Measurements from ENCODE around the gene F5.
A peak's percentile ranks its signal among the peaks of the same experiment; 100 is the strongest.

The F5 gene

GRCh38 chr1:169550294-169550693 is 36.0 kb downstream of the F5 start:
- Histone ChIP-seq H3K9ac (ENCODE audit: low read length) (no peak overlapping the region), H3K27ac (ENCODE audit: low read depth, low read length) (no peak overlapping the region), H3K36me3 (ENCODE audit: low read length) (no peaks in the 10 kb centered on the region), H4K20me1 (ENCODE audit: low read depth, low read length) (no peaks in the 10 kb centered on the region), H3K4me2 (ENCODE audit: low read depth, low read length, poor library complexity, severe bottlenecking) (no peak overlapping the region), H3K27me3 (ENCODE audit: low read length) (no peaks in the 10 kb centered on the region), H3K9me2 (replicated peaks; ENCODE audit: insufficient read depth, low read length) (no peaks in the 10 kb centered on the region), H3K9me3 (ENCODE audit: insufficient read depth, low read length) (no peaks in the 10 kb centered on the region), H3K79me2 (ENCODE audit: insufficient read depth, low read length) (no peaks in the 10 kb centered on the region), H3K4me3 (ENCODE audit: insufficient read depth, low read length, poor library complexity, severe bottlenecking) (no peak overlapping the region), H2AFZ (ENCODE audit: low read depth, low read length, severe bottlenecking) (no peak overlapping the region), H3F3A (ENCODE audit: insufficient read depth) (no peaks in the 10 kb centered on the region)
- TF ChIP-seq CTCF (IDR thresholded peaks at IDR 0.05; ENCODE audit: insufficient read depth, low read length, poor library complexity, severe bottlenecking) (peak; percentile 27), EZH2phosphoT487 (conservative IDR thresholded peaks at IDR 0.05; ENCODE audit: low read length) (no peak)

GRCh38 chr1:169548282-169548681 is 38.0 kb downstream of the F5 start:
- no peak overlapping the region for H2AFZ ChIP-seq (ENCODE audit: low read depth, low read length, severe bottlenecking)
- no peak for TF ChIP-seq EZH2phosphoT487 (conservative IDR thresholded peaks at IDR 0.05; ENCODE audit: low read length)
- TF ChIP-seq CTCF (IDR thresholded peaks at IDR 0.05; ENCODE audit: insufficient read depth, low read length, poor library complexity, severe bottlenecking): no peak
- H3K9me2 ChIP-seq (replicated peaks; ENCODE audit: insufficient read depth, low read length): no peaks in the 10 kb centered on the region
- H3K36me3 ChIP-seq (ENCODE audit: low read length): no peaks in the 10 kb centered on the region
- H3K9ac ChIP-seq (ENCODE audit: low read length): no peak overlapping the region
- H3K9me3 ChIP-seq (ENCODE audit: insufficient read depth, low read length): no peaks in the 10 kb centered on the region
- H3K79me2 ChIP-seq (ENCODE audit: insufficient read depth, low read length): no peaks in the 10 kb centered on the region
- H3K4me2 ChIP-seq (ENCODE audit: low read depth, low read length, poor library complexity, severe bottlenecking): no peak overlapping the region
- H4K20me1 ChIP-seq (ENCODE audit: low read depth, low read length): no peaks in the 10 kb centered on the region
- H3K27ac ChIP-seq (ENCODE audit: low read depth, low read length): no peak overlapping the region
- H3K27me3 ChIP-seq (ENCODE audit: low read length): no peaks in the 10 kb centered on the region
- no peak overlapping the region for H3K4me3 ChIP-seq (ENCODE audit: insufficient read depth, low read length, poor library complexity, severe bottlenecking)
- H3F3A ChIP-seq (ENCODE audit: insufficient read depth): no peaks in the 10 kb centered on the region

GRCh38 chr1:169546087-169546995 is 39.9 kb downstream of the F5 start:
- H3K79me2 ChIP-seq (ENCODE audit: insufficient read depth, low read length): no peaks in the 10 kb centered on the region
- no peaks in the 10 kb centered on the region for H3K9me3 ChIP-seq (ENCODE audit: insufficient read depth, low read length)
- no peak overlapping the region for H3K4me2 ChIP-seq (ENCODE audit: low read depth, low read length, poor library complexity, severe bottlenecking)
- TF ChIP-seq EZH2phosphoT487 (conservative IDR thresholded peaks at IDR 0.05; ENCODE audit: low read length): no peak
- TF ChIP-seq CTCF (IDR thresholded peaks at IDR 0.05; ENCODE audit: insufficient read depth, low read length, poor library complexity, severe bottlenecking): peak; percentile 65
- no peaks in the 10 kb centered on the region for H3K36me3 ChIP-seq (ENCODE audit: low read length)
- no peak overlapping the region for H3K27ac ChIP-seq (ENCODE audit: low read depth, low read length)
- H3K27me3 ChIP-seq (ENCODE audit: low read length): no peaks in the 10 kb centered on the region
- no peak overlapping the region for H2AFZ ChIP-seq (ENCODE audit: low read depth, low read length, severe bottlenecking)
- H3K4me3 ChIP-seq (ENCODE audit: insufficient read depth, low read length, poor library complexity, severe bottlenecking): no peak overlapping the region
- no peaks in the 10 kb centered on the region for H3F3A ChIP-seq (ENCODE audit: insufficient read depth)
- H3K9ac ChIP-seq (ENCODE audit: low read length): no peak overlapping the region
- no peaks in the 10 kb centered on the region for H3K9me2 ChIP-seq (replicated peaks; ENCODE audit: insufficient read depth, low read length)
- H4K20me1 ChIP-seq (ENCODE audit: low read depth, low read length): no peaks in the 10 kb centered on the region
